PFSK-1 (cell line): Measurements from ENCODE around the gene TNP2. TPM values are rescaled to one million over a fixed set of nuclear protein-coding genes. Genes with fewer than 3 reads are reported as not detected.

Source experiments
- FOXP2 ChIP-seq: optimal IDR thresholded peaks from 2 replicates; pipeline ENCODE3; 2011; ENCODE audit warnings: borderline replicate concordance, control low read depth, inconsistent platforms; ENCODE audit not compliant: insufficient read depth; ENCODE audit errors: extremely low read length, extremely low read depth
- POLR2AphosphoS5 ChIP-seq: IDR thresholded peaks from 2 replicates; pipeline ENCODE4 v1.6.1; 2012; ENCODE audit warnings: low read depth, mild to moderate bottlenecking, control low read depth, low read length, moderate library complexity
- REST ChIP-seq, 2 experiments: IDR thresholded peaks; 2 replicates each; pipeline versions ENCODE4 v1.6.1 to v1.8.0; 2011 to 2012; ENCODE audit warnings: low read depth in 2 of 2, low read length in 2 of 2, control low read depth in 1 of 2, inconsistent platforms in 1 of 2, mild to moderate bottlenecking in 1 of 2, moderate library complexity in 1 of 2; ENCODE audit not compliant: insufficient read depth in 1 of 2
- SIN3A ChIP-seq: IDR thresholded peaks from 2 replicates; pipeline ENCODE4 v1.6.1; 2012; ENCODE audit warnings: mild to moderate bottlenecking, low read length, moderate library complexity, borderline replicate concordance; ENCODE audit not compliant: insufficient read depth
- TAF1 ChIP-seq: IDR thresholded peaks from 2 replicates; pipeline ENCODE4 v1.6.1; 2012; ENCODE audit warnings: low read length, control low read depth, borderline replicate concordance; ENCODE audit not compliant: insufficient read depth
- polyA plus RNA-seq: library from polyadenylated mRNA; unstranded; fragments of >200 nt; gene quantifications from one replicate; pipeline ENCODE4 v1.2.1, GENCODE V29; 2012; ENCODE audit warnings: low read depth, missing spikeins; ENCODE audit not compliant: insufficient read length

TNP2 gene
- polyA plus RNA-seq = not detected

DNA sequence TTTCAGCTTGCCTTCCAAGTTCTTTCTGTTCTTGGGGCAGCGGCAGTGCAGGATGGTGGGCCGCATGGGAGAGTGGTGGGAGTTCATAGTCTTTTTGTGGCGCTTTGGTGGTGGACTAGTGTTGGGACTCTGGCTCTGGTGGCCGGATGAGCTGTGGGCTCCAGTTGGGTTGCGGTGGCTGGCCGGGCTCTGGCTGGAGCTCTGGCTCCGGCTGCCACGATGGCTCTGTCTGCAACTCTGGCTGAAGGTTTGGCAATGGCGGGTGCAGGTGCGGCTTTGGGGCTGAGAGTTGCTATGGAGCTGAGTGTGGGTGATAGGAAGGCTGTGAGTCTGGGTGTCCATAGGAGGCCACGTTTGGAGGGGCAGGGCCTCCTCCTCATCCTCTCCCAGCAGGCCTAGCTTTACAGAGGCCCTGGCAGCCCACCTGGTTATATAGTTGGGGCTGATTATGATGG, at the start of gene TNP2:
TNP2 (minus strand) TSS at position 405 of the 455 bp plus-strand sequence; CDS start at position 342, 63 bp downstream.
- TF ChIP-seq SIN3A = no peak
- TF ChIP-seq REST (IDR thresholded peaks at IDR 0.05; ENCODE audit: insufficient read depth in 1 of 2, low read depth in 2 of 2, low read length in 2 of 2) = no peak

GRCh38 chr16:11318817-11319216, 49.7 kb upstream of the TNP2 start:
- no peak for TF ChIP-seq FOXP2
- no peak for TF ChIP-seq TAF1
- TF ChIP-seq POLR2AphosphoS5 = no peak
- TF ChIP-seq REST (IDR thresholded peaks at IDR 0.05; ENCODE audit: insufficient read depth in 1 of 2, low read depth in 2 of 2, low read length in 2 of 2) = no peak
- no peak for TF ChIP-seq SIN3A

DNA sequence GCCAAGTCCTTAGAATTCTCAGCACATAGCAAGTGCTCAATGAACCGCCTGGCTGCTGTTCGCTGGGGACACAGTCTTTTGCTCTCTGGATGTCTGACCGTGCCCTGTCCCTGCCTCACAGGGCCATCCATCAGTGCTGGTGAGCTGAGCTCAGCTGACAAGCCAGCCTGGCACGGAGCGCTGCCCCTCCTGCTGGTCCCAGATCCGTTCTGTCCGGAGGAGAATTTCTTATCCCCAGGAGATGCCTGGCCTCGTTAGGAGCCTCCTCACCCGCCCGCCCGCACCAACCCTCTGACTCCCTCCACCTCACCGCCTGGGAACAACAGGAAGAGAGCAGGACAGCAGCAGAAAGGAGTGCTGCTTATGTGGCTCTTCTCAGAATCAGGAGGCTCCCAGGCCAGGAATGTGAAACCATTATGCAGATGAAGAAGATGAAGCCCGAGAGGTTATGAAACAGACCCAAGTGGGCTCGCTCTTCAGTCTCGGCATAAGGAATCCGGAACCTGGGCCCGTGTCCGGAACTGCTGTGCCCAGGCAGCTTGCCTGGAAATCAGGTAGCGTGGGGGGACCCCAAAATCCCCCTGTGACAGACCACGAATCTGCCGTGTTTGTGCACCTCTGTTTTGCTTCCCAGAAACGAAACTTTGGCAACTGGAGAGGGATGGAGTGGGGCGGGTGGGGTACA, 47.3 kb upstream of the TNP2 start:
- TF ChIP-seq SIN3A (no peak), REST (IDR thresholded peaks at IDR 0.05; ENCODE audit: insufficient read depth in 1 of 2, low read depth in 2 of 2, low read length in 2 of 2) (no peak), POLR2AphosphoS5 (no peak), FOXP2 (no peak), TAF1 (no peak)

DNA sequence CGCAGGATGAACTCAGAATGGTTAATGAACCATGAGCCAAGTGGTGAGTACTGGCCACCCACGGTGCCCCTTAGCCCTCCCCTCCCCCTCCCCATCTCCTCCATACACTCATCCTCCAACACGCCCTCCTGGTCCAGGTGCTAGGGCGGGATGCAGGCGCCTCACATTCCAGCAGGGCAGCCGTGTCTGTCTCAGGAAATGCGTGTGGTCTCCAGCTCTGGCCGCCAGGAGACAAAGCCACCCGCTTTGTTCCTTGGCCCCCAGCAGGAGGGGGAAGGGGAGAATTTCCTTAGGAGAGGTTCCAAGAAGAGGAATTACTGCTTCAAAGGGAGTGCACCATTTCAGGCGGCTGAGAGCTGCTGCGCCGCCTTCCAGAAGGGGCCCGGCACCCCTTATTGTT, 46.4 kb upstream of the TNP2 start:
- TF ChIP-seq REST (IDR thresholded peaks at IDR 0.05; ENCODE audit: insufficient read depth in 1 of 2, low read depth in 2 of 2, low read length in 2 of 2) = no peak

- TF ChIP-seq TAF1 (no peak), POLR2AphosphoS5 (no peak), FOXP2 (no peak)
These were observed 45.3 kb upstream of the TNP2 start for GRCh38 chr16:11314309-11314894.
